ENCODE data around the gene OR5H2. TPM values are rescaled to one million over a fixed set of nuclear protein-coding genes. Genes with fewer than 3 reads are reported as not detected.

OR5H2 gene
- polyA plus RNA-seq, 3 donors: not detected

GRCh38 chr3:98263944-98264343 lies 18.4 kb upstream of the OR5H2 start, which contains the start of gene OR5H6:
OR5H6 (plus strand) TSS chr3:98264244; CDS start chr3:98264333, 89 bp downstream.
- DNase-seq: no peak
- Mint-ChIP-seq H3K27me3 (ENCODE audit: low read depth in 3 of 3) (peaks cover 0 to 1% (median 0%) of the 10 kb centered on the region in 3 donors), H3K9me3 (peaks cover 1 to 5% (median 3%) of the 10 kb centered on the region in 7 donors), H3K36me3 (no peaks in the 10 kb centered on the region), H3K4me3 (no peak within 1 kb of the TSS), H3K4me1 (no peaks in the 10 kb centered on the region), H3K27ac (no peak within 1 kb of the TSS)
- Histone ChIP-seq H3K4me1 (ENCODE audit: control insufficient read depth in 1 of 2, insufficient read depth in 2 of 2, low read length in 2 of 2) (no peaks in the 10 kb centered on the region), H2AFZ (ENCODE audit: insufficient read depth, low read depth, low read length, poor library complexity, severe bottlenecking) (no peak within 1 kb of the TSS), H4K20me1 (ENCODE audit: insufficient read depth, low read length) (no peaks in the 10 kb centered on the region), H3K9me3 (replicated peaks in 1 of 2; ENCODE audit: control insufficient read depth in 1 of 2, insufficient read depth in 1 of 2, low read length in 2 of 2) (peaks cover 6% of the 10 kb centered on the region in 2 donors), H3K27ac (ENCODE audit: low read depth in 1 of 2, low read length in 2 of 2) (no peak within 1 kb of the TSS), H3K4me2 (replicated peaks; ENCODE audit: extremely low read depth, low read length, poor library complexity, severe bottlenecking) (no peak within 1 kb of the TSS), H3K79me2 (ENCODE audit: insufficient read depth, low read length) (no peaks in the 10 kb centered on the region), H3K36me3 (replicated peaks in 1 of 2; ENCODE audit: control insufficient read depth in 1 of 2, insufficient read depth in 2 of 2, low read length in 2 of 2) (no peaks in the 10 kb centered on the region), H3K9ac (ENCODE audit: insufficient read depth, low read length, poor library complexity, severe bottlenecking) (no peak within 1 kb of the TSS), H3K4me3 (replicated peaks in 1 of 3; ENCODE audit: low read depth in 2 of 3, low read length in 3 of 3) (no peak within 1 kb of the TSS), H3K27me3 (ENCODE audit: control insufficient read depth in 2 of 2, insufficient read depth in 2 of 2, low read length in 2 of 2) (no peaks in the 10 kb centered on the region)
- intact Hi-C loops (cut with micrococcal nuclease): no loop called here
- WGBS (ENCODE audit: insufficient coverage): 86% methylated on average over 1 of the region's 3 CpGs
- TF ChIP-seq, protein P1, sequence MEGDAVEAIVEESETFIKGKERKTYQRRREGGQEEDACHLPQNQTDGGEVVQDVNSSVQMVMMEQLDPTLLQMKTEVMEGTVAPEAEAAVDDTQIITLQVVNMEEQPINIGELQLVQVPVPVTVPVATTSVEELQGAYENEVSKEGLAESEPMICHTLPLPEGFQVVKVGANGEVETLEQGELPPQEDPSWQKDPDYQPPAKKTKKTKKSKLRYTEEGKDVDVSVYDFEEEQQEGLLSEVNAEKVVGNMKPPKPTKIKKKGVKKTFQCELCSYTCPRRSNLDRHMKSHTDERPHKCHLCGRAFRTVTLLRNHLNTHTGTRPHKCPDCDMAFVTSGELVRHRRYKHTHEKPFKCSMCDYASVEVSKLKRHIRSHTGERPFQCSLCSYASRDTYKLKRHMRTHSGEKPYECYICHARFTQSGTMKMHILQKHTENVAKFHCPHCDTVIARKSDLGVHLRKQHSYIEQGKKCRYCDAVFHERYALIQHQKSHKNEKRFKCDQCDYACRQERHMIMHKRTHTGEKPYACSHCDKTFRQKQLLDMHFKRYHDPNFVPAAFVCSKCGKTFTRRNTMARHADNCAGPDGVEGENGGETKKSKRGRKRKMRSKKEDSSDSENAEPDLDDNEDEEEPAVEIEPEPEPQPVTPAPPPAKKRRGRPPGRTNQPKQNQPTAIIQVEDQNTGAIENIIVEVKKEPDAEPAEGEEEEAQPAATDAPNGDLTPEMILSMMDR (IDR thresholded peaks at IDR 0.05): no peak

DNA sequence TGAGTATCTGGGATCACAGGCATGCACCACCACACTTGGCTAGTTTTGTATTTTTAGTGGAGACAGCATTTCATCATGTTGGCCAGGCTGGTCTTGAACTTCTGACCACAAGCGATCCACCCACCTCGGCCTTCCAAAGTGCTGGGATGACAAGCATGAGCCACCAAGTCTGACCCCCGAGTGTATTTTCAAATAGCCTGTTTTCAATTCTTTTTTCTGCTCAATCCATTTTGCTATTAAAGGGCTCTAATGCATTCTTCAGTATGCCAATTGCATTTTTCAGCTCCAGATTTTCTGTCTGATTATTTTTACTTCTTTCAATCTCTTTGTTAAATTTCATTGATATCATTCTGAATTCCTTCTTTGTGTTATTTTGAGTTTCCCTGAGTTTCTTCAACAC lies 12.5 kb upstream of the OR5H2 start:
- Histone ChIP-seq H3K79me2 (ENCODE audit: insufficient read depth, low read length) (no peaks in the 10 kb centered on the region), H3K4me1 (ENCODE audit: control insufficient read depth in 1 of 2, insufficient read depth in 2 of 2, low read length in 2 of 2) (no peaks in the 10 kb centered on the region), H3K36me3 (replicated peaks in 1 of 2; ENCODE audit: control insufficient read depth in 1 of 2, insufficient read depth in 2 of 2, low read length in 2 of 2) (no peaks in the 10 kb centered on the region), H4K20me1 (ENCODE audit: insufficient read depth, low read length) (no peaks in the 10 kb centered on the region), H3K9me3 (replicated peaks in 1 of 2; ENCODE audit: control insufficient read depth in 1 of 2, insufficient read depth in 1 of 2, low read length in 2 of 2) (peaks cover 7 to 24% of the 10 kb centered on the region in 2 donors), H3K27ac (ENCODE audit: low read depth in 1 of 2, low read length in 2 of 2) (no peak overlapping the region), H3K27me3 (ENCODE audit: control insufficient read depth in 2 of 2, insufficient read depth in 2 of 2, low read length in 2 of 2) (no peaks in the 10 kb centered on the region), H2AFZ (ENCODE audit: insufficient read depth, low read depth, low read length, poor library complexity, severe bottlenecking) (no peak overlapping the region), H3K4me2 (replicated peaks; ENCODE audit: extremely low read depth, low read length, poor library complexity, severe bottlenecking) (no peak overlapping the region), H3K9ac (ENCODE audit: insufficient read depth, low read length, poor library complexity, severe bottlenecking) (no peak overlapping the region), H3K4me3 (replicated peaks in 1 of 3; ENCODE audit: low read depth in 2 of 3, low read length in 3 of 3) (no peak overlapping the region)
- no peak overlapping the region for H3K4me3 Mint-ChIP-seq
- H3K36me3 Mint-ChIP-seq: no peaks in the 10 kb centered on the region
- H3K4me1 Mint-ChIP-seq: no peaks in the 10 kb centered on the region
- DNase-seq: no peak
- H3K27ac Mint-ChIP-seq: no peak overlapping the region
- TF ChIP-seq, protein P1 (IDR thresholded peaks at IDR 0.05): no peak
- intact Hi-C loops (cut with micrococcal nuclease): no loop called here
- 100% methylated on average over 2 of the region's 3 CpGs for WGBS (ENCODE audit: insufficient coverage)
- peaks cover 9 to 26% (median 15%) of the 10 kb centered on the region in 7 donors for H3K9me3 Mint-ChIP-seq
- peaks cover 0 to 4% (median 0%) of the 10 kb centered on the region in 3 donors for H3K27me3 Mint-ChIP-seq (ENCODE audit: low read depth in 3 of 3)

All from CD14-positive monocyte (primary cell).